ENCODE results near the gene COL5A1.

Gene COL5A1

DNA sequence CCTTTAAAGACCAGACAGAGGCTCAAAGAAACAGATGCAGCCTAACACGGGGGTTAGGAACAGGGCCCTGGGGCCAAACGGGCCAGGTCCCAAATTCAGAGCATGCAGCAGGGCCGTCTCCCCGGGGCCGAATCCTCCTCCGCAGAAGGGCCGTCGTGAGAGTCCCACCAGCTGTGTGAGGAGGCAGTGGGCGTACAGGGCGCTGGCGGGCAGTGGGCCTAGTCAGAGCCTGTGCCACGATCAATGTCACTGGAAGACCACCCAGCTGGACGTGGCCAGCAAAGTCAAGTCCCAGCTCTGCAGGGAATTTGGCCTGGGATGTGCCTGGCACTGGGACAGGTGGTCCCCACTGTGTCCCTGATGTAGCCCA, 223.2 kb downstream of the COL5A1 start:
- no peak for DNase-seq

- DNase-seq = no peak
Measured at GRCh38 chr9:134867917-134868750, 226.5 kb downstream of the COL5A1 start.

- DNase-seq = no peak
Measured at GRCh38 chr9:134868751-134869553, 227.3 kb downstream of the COL5A1 start.

GRCh38 chr9:134869554-134870300, 228.1 kb downstream of the COL5A1 start:
- no peak for DNase-seq

DNA sequence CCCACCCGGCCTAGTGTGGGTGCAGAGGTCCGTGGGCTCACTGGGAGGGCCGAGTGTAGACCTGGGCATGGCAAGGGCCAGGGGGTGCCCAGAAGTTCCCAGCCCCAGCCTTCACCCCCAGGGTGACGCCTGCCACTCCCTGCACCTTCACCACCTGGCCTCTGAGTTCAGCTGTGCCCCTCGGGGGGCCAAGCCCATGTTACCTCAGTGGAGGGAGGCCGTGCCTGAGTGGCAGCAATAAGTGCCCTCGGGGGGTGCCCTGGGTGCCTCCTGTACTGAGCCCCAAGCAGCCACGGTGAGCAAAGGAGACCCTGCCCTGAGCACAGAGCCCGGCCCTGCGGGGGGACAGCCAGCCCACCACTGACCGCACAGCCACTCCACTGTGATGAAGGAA, 228.7 kb downstream of the COL5A1 start:
- DNase-seq = no peak

DNA sequence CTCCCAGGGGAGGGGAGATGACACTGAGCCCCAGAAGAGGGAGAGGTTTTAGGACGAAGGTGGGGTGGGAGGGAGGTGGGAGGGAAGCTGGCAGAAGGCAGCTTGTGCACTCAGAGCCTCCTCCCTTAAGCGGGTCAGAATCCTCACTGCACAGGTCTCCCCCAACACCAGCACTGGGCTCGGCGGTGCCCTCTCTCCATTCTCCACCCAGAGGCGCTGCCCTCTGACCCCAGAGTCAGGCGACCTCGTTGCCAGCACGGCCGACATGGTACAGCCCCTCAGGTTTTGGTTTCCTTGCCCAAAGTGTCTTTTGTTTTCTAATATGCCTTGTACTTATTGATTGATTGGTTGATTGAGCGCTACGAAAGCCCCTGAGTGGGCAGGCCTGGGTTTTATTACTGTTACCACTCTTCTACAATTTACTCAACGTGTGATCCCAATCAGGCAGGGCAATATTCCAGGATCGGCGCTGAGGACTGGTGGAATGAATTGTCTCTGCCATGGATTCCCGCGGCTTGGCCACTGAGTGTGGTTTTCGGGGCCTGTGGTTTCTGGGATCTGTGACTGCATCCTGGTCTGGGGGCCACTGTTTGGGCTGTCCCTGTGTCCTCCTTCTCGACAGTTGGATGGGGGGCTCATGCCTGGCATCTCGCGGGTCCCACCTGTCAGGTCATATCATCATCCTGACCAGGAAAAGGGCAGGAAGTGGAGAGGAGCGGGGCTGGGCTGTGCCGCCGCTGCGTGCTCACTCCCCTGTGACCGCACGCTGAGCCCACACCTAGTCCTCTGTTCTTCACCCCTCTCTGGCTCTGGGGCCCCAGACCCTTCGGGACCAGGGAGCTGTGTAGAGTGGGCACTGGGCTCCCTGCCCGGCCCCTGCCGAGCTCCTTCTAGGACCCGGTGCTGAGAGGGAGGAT, 229.4 kb downstream of the COL5A1 start:
- DNase-seq = no peak

- DNase-seq = no peak
Measured at GRCh38 chr9:134871697-134872340, 230.2 kb downstream of the COL5A1 start.

DNA sequence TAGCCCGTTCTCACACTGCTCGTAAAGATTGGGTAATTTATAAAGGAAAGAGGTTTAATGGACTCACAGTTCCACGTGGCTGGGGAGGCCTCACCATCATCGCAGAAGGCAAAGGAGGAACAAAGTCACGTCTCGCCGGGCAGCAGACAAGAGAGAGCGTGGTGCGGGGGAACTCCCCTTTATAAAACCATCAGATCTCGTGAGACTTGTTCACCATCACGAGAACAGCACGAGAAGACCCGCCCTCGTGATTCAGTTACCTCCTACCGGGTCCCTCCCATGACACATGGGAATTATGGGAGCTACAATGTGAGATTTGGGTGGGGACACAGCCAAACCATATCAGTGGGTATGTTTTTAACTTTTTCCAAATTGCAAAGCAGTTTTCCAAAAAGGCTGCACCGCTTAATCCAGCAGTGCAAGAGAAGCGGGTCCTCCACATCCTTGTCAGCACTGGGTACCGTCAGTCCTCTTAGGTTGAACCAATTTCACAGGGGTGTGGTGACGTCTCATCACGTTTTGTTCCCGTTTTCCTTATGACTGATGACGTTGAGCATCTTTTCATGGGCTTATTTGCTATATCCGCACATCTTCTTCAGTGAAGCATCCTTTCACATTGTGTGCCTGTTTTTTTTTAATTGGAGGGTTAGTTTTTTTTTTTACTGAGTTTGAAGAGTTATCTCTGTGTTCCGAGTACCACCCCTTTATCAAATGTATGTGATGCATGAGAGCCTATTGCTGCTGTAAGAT, 231.1 kb downstream of the COL5A1 start:
- no peak for DNase-seq

GRCh38 chr9:134875371-134875770, 233.8 kb downstream of the COL5A1 start:
- no peak for DNase-seq

DNA sequence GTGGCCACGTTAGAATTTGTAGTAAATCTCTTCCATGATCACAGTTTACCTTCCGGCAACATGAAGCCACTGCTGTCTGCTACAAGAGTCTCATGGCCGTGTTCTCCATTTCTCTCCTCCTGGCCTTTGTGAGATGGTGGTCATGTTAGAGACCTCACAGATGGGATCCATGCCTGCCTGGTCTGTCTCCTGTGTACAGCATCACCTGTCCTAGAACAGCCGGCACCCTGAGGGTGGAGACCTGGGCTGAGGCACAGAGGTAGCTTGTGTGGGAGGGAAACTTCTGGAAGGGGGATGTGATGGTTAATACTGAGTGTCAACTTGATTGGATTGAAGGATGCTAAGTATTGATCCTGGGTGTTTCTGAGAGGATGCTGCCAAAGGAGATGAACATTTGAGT, 235.9 kb downstream of the COL5A1 start:
- no peak for DNase-seq

- DNase-seq = no peak
Measured at GRCh38 chr9:134879664-134880483, 238.3 kb downstream of the COL5A1 start.

DNA sequence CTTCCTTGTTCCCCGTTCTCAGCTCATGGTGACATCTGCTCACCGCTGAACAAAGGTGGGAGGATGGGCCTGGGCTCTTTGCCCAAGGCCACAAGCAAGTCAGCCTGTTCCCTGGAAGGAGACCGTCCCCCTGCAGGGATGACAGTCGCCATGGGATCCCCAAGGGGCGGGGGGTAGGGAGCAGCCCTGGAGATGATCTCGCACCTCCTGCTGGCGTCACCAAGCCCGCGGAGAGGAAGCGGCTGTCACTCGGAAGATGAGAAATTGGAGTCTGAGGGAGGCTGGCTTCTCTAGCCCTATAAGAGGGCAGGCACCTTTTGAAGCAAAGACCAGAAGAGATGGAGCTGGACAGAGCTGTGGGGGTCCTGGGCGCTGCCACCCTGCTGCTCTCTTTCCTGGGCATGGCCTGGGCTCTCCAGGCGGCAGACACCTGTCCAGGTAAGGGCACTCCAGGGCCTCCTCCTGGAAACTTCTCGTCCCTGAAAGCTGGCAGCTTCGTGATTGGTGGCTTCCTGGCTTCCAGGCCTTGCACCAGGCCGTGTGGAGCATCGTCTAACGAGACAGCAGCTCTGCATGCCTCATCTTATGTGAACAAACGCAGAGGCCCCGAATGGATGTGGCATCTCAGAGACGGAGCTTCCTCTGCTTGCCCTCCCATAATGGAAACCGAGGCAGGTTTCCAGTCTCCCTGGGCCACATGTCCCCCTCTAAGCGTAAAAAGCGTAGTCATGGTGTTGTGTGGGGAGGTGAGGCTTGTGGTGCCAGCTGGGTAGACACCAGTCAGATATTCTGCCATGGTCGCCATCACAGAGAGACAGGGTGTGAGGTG, 239.1 kb downstream of the COL5A1 start, which contains the start of gene FCN2:
Gene FCN2, plus strand, starts transcription at position 327 of the 829 bp plus-strand sequence. Its CDS starts 12 bp downstream, at position 339.
- DNase-seq = no peak

GRCh38 chr9:134881313-134881670, 239.7 kb downstream of the COL5A1 start:
- no peak for DNase-seq

DNA sequence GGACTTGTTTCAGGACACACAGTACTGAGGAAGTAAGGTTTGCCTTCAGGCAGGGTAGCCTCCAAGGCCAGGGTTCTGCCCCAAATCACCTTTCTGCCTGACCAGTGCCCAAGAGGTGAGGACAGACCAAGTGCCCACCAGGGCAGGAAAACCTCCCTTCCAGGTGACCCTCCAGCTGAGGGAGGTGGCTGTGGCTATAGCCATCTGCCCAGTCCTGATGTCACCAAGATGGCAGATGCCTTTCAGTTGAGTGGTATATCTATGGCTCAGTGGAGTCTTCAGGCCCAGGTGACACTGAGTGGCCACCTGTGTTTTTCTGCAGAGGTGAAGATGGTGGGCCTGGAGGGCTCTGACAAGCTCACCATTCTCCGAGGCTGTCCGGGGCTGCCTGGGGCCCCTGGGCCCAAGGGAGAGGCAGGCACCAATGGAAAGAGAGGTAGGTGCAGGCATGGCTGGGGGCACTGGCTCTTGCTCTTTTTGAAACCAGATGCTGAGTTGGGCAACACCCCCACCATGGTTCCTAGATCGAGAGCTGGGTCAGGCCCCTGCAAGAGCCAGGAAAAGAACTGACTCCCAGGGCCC, 240.7 kb downstream of the COL5A1 start:
- DNase-seq = no peak

GRCh38 chr9:134883040-134883782, 241.6 kb downstream of the COL5A1 start:
- DNase-seq = no peak

DNA sequence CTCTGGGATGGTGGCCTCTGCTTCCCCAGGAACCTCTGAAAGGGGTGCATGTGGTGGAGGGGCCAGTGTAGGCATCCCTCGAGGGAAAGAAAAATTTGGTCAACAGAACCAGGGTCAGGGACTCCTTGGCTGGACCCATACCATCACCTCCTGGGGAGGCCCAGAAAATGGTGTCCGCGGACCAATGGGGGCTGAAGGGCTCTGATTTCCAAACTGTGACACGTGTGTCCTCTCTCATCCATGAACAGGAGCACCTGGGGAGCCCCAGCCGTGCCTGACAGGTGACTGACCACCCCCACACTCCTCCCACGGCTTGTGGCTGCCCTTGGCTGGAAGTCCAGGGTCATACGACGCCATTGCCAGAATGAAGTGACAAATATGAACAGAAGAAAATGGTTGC, 242.9 kb downstream of the COL5A1 start:
- DNase-seq = no peak

DNA sequence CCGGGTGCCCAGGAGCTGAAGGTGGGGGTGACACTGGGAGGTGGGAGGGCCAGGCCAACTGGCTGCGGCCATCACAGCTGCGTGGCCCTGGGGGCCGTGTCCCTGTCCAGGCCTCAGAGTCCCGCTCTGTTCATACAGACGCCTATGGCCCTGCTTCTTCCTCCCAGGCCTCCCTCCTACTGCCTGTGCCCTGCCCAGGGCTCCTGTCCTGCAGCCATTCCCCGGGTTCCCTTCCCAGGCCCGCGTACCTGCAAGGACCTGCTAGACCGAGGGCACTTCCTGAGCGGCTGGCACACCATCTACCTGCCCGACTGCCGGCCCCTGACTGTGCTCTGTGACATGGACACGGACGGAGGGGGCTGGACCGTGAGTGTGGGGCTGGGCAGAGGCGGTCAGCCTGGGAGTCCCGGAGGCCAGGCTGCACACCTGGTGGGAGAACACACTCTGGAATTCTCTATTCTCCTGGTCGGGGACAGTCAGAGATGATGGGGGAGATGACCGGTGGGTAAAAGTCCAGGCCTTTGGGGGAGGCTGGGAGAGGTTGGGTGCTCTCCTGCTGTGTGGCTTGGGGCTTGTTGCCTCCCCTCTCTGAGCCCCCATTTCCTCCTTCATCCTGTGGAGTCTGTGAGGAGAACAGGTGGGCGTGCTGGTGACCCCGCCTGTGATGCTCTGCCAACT, 243.5 kb downstream of the COL5A1 start:
- no peak for DNase-seq

Data from RPMI8226 (cell line).